Lung (tissue), 12 donors: ENCODE results near the gene MCU. TPM values are rescaled to one million over a fixed set of nuclear protein-coding genes. Genes with fewer than 3 reads are reported as not detected.

ENCODE experiments used
- ATAC-seq: fragments of 200-7000 bp; cut with Tn5 transposase; one replicate; pipeline ENCODE4 v1.9.1; 2020; ENCODE audit warnings: moderate number of reproducible peaks; ENCODE audit not compliant: insufficient read depth, low FRiP score
- DNase-seq, 3 donors: peaks; one replicate each; pipeline ENCODE4 v3.0.0-alpha.2; 2013 to 2017
- H3K27ac ChIP-seq, 2 donors: one replicate each; pipeline ENCODE4 v1.5.1; 2013; ENCODE audit warnings: mild to moderate bottlenecking in 2 of 2, moderate library complexity in 2 of 2, control low read depth in 1 of 2, inconsistent platforms in 1 of 2, low read depth in 1 of 2, low read length in 1 of 2
- H3K27me3 ChIP-seq, 3 donors: one replicate each; pipeline ENCODE4 v1.5.1; 2013; ENCODE audit warnings: low read length in 2 of 3; ENCODE audit not compliant: control insufficient read depth in 3 of 3, insufficient read depth in 3 of 3
- H3K36me3 ChIP-seq, 4 donors: one replicate each; pipeline ENCODE4 v1.5.1; 2013; ENCODE audit warnings: low read length in 4 of 4, mild to moderate bottlenecking in 1 of 4, moderate library complexity in 1 of 4; ENCODE audit not compliant: control insufficient read depth in 4 of 4, insufficient read depth in 4 of 4
- H3K4me1 ChIP-seq, 5 donors: one replicate each; pipeline ENCODE4 v1.5.1; 2013; ENCODE audit warnings: low read length in 5 of 5, mild to moderate bottlenecking in 2 of 5, moderate library complexity in 1 of 5; ENCODE audit not compliant: control insufficient read depth in 5 of 5, insufficient read depth in 5 of 5
- H3K4me3 ChIP-seq: one replicate; pipeline ENCODE4 v1.5.1; 2013; ENCODE audit warnings: mild to moderate bottlenecking, control low read depth, moderate library complexity
- H3K9ac ChIP-seq, 2 donors: one replicate each; pipeline ENCODE4 v1.5.1; 2013; ENCODE audit warnings: low read length in 2 of 2, control low read depth in 1 of 2; ENCODE audit not compliant: insufficient read depth in 1 of 2
- H3K9me3 ChIP-seq, 4 donors: one replicate each; pipeline ENCODE4 v1.5.1; 2013; ENCODE audit warnings: low read length in 3 of 4, mild to moderate bottlenecking in 1 of 4, moderate library complexity in 1 of 4; ENCODE audit not compliant: control insufficient read depth in 4 of 4, insufficient read depth in 3 of 4
- CTCF ChIP-seq: IDR thresholded peaks from 2 replicates; pipeline ENCODE4 v1.5.1; 2012; ENCODE audit warnings: mild to moderate bottlenecking; ENCODE audit errors: control extremely low read depth, extremely low read depth
- WGBS, 2 donors: extraction: QIAGEN DNeasy Blood & Tissue Kit; methylation state at CpG; one replicate each; pipeline ENCODE4 v1.1.7; 2013; 5-methylcytosine and 5-hydroxymethylcytosine counted together
- polyA plus RNA-seq, 2 donors: library from polyadenylated mRNA; stranded (reverse); fragments of 200-250 nt; gene quantifications; one replicate each; pipeline ENCODE4 v1.2.1, GENCODE V29; 2013
- total RNA-seq, 2 donors: library from RNA; depleted of rRNA in 1 of 2; stranded (reverse); fragments of >200 nt in 1 of 2; gene quantifications; one replicate each; pipeline ENCODE4 v1.2.1, GENCODE V29; 2014 to 2021
- donor health status: control.
- donor health status: control.
- donor health status: Bipolar disorder and iron deficiency.
- donor health status: healthy.
- donor health status: DM: yes; HTN: yes; CAD: no.

MCU gene
- total and polyA plus RNA-seq, 4 donors, result 23.1 to 70.7 (median 29.0) TPM

DNA sequence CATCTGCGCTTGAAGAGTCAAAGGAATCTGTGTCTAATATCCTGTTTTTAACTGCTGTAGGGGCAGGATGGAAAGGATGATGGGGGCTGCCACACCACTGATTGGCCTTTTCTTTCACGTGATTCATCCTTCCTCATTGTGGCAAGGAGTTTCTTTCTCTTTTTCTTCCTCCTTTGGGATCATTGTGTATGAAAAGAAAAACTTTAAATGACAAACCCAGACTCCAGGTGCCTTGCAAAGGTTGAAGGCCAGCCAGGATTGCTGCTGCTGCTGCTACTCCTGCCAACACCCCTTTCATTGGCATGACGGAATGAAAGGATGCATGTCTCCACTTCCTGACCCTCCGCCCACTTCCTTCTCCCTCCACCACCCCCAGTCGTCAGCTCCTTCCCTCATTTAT is 195.1 kb downstream of the MCU start:
- peak in 2 of 3 donors; percentile 14 to 29 for DNase-seq
- WGBS, 2 donors, result 18 to 35% methylated on average over 5 of the region's 5 CpGs
- Histone ChIP-seq H3K36me3 (peaks cover 4 to 11% (median 7%) of the 10 kb centered on the region in 4 donors), H3K4me1 (peaks cover 0 to 11% (median 0%) of the 10 kb centered on the region in 5 donors), H3K9ac (no peak overlapping the region), H3K27me3 (no peaks in the 10 kb centered on the region), H3K27ac (no peak overlapping the region), H3K4me3 (no peak overlapping the region), H3K9me3 (peaks cover 0 to 2% (median 0%) of the 10 kb centered on the region in 4 donors)
- TF ChIP-seq CTCF, result no peak
- ATAC-seq, result no peak

- Histone ChIP-seq H3K36me3 (peaks cover 4 to 11% (median 7%) of the 10 kb centered on the region in 4 donors), H3K4me1 (peaks cover 0 to 12% (median 0%) of the 10 kb centered on the region in 5 donors), H3K4me3 (no peak overlapping the region), H3K9me3 (peaks cover 0 to 2% (median 0%) of the 10 kb centered on the region in 4 donors), H3K9ac (peak overlapping the region in 1 of 2 donors; percentile 7), H3K27me3 (no peaks in the 10 kb centered on the region), H3K27ac (no peak overlapping the region)
- no peak for ATAC-seq
- TF ChIP-seq CTCF, result no peak
- 95 to 96% methylated on average over 7 of the region's 7 CpGs for WGBS, 2 donors
- no peak for DNase-seq
Measured at GRCh38 chr10:72888151-72888638, 196.3 kb downstream of the MCU start.

DNA sequence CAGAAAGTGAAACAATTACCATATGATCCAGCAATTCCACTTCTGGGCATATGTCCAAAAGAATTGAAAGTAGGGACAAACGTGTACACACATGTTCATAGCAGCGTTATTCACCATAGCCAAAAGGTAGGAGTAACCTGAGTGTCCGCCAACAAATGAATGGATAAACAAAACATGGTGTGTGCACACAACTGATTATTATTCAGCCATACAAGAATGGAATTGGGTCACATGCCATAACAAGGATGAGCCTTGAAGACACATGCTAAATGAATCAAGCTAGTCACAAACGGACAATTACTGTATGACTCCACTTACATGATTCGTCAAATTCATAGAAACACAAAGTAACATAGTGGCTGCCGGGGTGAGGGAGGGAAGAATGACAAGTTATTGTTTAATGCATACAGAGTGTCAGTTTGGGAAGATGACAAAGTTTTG is 197.5 kb downstream of the MCU start:
- TF ChIP-seq CTCF, result no peak
- ATAC-seq (no peak), DNase-seq (peak in 2 of 3 donors; percentile 20 to 47)
- Histone ChIP-seq H3K27me3 (no peaks in the 10 kb centered on the region), H3K4me1 (peaks cover 0 to 15% (median 0%) of the 10 kb centered on the region in 5 donors), H3K27ac (no peak overlapping the region), H3K9me3 (peaks cover 0 to 2% (median 0%) of the 10 kb centered on the region in 4 donors), H3K4me3 (no peak overlapping the region), H3K36me3 (peaks cover 4 to 6% (median 6%) of the 10 kb centered on the region in 4 donors), H3K9ac (no peak overlapping the region)
- WGBS, 2 donors, result 55 to 63% methylated on average over 6 of the region's 6 CpGs

DNA sequence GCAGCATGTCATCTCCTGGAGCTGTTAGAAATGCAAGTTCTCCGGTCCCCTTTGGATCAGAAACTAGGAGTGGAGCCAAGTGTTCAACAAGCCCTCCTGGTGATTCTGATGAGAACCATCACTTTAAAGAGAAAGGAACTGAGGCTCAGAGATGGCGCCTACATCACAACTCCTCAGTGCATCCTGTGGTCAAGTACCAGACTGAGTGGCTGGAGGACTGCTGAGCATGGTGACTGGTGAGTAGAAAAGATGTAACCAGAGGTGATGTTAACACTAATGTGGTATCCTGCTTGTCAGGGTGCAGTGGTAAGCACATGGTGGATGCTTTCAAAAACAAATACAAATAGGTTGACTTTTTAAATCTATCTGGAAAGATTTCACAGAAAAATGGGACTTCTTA is 198.1 kb downstream of the MCU start:
- 91 to 95% methylated on average over 2 of the region's 2 CpGs for WGBS, 2 donors
- H3K4me1 ChIP-seq, result peaks cover 0 to 15% (median 0%) of the 10 kb centered on the region in 5 donors
- no peaks in the 10 kb centered on the region for H3K27me3 ChIP-seq
- H3K9me3 ChIP-seq, result peaks cover 0 to 2% (median 0%) of the 10 kb centered on the region in 4 donors
- no peak for TF ChIP-seq CTCF
- no peak for DNase-seq
- no peak overlapping the region for H3K9ac ChIP-seq
- no peak overlapping the region for H3K4me3 ChIP-seq
- ATAC-seq, result no peak
- H3K27ac ChIP-seq, result no peak overlapping the region
- peaks cover 4 to 5% (median 4%) of the 10 kb centered on the region in 4 donors for H3K36me3 ChIP-seq
